Bone marrow (tissue), 2 donors: Measurements from ENCODE around the gene SLC25A51.

Experiments
- DNase-seq, 2 donors: peaks; one replicate each; lab custom pipeline; 2025; lab: John Stamatoyannopoulos, UW

The SLC25A51 gene

DNA sequence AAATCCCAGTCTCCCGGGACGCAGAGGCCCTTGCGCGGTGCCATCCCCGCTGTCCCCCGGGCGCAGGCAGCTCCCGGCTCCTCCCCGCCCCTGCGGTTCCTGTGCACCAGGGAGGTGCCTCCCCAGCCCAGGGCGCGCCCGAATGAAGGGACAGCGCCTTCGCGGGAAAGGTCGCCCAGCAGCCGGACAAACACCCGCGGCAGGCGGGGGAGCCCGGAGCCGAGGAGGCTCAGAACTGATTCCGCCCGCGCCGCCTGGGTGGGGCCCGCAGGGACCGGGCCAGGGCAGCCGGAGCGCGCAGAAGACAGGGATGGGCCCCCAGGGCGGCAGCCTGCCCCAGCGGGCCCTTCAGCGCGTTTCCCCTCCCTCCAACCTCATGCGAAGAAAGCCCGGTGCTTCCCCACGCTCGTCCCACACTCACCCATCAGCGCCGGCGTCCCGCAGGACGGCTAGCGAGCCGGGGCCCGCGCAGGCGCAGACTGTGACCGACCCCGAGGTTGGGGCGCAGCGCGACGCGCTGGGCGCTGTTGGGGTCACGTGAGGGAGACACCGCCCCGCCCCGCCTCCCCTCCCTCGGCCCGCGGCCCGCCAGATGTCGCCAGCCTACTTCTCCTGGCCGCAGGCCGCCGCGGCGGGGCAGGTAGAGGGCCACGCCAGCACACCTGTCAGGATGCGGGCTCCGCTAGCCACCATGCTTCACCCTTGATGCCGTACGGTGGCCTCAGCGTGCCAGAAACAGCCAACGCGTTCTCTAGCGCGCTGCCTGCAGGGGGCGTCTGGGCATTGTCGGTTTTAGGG, at the start of gene SLC25A51:
Gene SLC25A51 (minus strand): TSS at position 481 of the 798 bp plus-strand sequence. CDS start 15,577 bp downstream, outside the sequence.
- DNase-seq = peak; percentile 79 to 97

DNA sequence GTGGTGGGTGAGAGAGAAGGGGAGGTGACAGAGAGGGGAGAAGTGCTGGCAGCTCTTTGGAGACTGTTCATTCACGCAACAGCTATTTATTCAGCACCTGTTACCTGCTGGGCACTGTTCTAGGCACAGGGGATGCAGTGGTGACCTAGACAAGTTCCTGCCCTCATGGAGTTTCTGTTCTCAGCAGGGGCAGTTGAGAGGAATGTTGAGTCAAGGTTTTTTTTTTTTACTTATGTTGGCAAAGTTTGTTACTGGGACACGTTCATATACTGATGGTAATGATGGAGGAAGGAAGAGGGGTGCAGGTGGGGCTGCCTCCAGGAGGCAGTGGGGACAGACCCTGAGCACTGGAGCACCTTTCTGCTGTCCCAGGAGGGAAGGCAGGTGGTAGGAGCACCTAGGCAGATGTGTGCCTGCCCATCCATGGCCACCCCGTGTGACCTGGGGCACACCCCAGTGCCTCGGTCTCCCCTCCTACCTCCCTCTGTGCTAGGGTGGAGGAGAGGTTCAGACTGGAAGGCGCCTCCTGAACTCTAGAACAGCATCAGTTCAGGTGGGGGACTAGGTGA, 49.4 kb upstream of the SLC25A51 start:
- no peak for DNase-seq

DNA sequence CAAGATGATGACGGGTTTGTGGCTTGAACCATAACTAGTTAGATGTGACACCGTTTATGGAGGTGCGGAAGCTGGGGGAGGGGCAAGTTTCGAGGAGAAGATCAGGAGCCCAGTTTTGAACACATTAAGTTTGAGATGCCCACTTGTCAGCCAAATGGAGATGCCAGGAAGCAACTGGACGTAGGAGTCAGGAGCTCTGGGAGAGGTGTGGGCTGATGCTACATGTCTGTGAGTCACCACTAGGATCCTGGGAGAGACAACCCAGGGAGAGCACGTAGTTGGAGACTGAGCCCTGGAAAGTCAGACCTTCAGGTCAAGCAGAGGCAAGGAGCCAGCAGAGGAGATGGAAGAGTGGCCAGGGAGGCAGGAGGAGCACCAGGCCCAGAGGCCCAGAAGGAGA, 48.8 kb upstream of the SLC25A51 start:
- no peak for DNase-seq

GRCh38 chr9:37951671-37952449, 47.9 kb upstream of the SLC25A51 start:
- DNase-seq = no peak

DNA sequence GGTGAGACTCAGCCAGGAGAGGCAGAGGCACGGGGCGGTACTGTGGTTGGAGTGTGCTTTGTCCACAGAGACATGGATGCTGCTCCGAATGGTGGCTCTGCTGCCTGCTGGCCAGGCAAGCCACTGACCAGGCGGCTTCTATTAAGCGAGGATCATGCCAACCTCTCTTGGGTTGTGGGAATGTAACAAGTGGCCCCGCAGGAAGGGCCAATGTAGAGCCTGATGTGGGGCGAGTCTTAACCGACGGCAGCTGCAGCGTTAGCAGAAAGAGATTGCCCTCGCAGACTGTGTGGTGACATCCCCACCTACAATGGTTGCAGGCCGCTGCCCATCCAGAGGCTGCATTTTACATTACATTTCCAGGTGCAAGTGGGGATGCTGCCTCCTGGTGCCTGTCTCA, 46.6 kb upstream of the SLC25A51 start:
- DNase-seq = no peak

DNA sequence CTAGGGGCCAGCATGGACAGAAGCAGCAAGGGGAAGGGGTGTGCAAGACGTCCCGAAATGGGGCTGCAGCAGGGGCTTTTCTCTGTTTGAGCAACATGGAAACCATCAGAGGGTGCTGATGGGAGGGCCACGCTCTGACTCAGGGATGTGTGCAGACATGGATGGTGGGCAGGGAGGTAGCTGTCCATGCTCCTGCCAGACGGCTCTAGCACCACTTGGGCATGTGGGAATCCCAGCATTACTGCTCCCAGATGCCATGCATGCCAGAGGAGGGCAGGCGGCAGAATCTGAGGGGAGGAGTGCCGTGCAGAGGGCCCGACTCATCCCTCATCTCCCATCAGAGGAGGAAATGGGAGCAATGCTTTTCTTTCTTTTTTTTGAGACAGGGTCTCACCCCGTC, 45.6 kb upstream of the SLC25A51 start:
- DNase-seq = no peak

- no peak for DNase-seq
Observed at GRCh38 chr9:37948417-37948980, 44.6 kb upstream of the SLC25A51 start.

DNA sequence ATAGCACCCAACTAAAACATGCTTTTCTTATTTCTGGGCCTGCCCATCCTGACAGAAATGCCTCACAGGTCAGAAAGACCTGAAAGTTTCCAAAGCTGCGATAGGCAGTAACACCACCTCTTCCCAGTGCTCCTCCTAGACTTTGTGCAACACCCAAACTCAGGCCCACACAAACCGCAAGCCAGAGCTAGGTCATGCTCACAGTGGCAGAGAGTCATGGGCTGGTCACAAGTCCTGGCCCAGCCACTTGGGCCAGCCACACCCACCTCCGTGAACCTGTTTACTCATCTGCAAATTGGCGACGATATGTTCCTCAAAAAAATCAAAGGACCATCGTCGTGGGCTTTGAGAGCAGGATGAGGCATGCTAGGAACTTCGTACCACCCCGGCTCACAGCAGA, 44.0 kb upstream of the SLC25A51 start:
- DNase-seq = no peak

- no peak for DNase-seq
Observed at GRCh38 chr9:37947471-37947870, 43.5 kb upstream of the SLC25A51 start.

DNA sequence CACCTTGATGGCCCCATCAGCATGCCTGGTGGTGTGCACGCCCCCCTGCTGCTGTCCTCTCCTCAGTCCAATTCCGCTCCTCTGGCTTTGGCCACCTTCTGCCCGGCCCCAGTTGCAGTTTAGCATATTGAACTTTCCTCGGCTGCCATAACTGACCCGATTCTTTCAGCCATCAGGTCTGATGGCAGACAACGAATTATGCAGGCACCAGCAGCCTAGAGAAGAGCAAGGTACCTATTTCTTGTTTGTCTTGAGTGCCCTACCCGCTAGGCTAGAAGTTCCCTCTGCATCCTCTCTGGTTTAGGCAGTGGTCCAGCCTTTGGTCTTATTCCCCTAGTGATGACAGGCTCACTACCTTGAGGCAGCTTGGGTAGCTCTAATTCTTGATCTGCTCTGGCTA, 43.0 kb upstream of the SLC25A51 start:
- DNase-seq = no peak

DNA sequence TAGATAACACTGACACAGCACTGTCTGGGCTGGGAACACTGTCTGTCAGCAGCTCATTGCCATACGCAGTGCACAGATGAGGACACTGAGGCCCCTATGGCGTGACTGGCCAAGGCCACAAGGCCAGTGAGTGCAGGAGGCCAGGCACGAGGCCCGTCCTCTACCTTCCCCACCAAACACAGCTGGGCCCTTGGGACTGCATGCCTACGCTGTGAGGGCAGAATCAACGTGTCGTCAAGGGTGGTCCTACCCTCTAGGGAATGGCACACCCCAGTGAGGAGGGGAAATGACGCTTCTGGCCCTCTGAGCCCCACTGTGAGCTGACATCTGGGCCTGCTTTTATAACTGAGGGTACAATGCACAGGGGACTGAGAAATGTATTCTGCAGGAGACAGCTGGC, 42.1 kb upstream of the SLC25A51 start:
- DNase-seq = no peak

DNA sequence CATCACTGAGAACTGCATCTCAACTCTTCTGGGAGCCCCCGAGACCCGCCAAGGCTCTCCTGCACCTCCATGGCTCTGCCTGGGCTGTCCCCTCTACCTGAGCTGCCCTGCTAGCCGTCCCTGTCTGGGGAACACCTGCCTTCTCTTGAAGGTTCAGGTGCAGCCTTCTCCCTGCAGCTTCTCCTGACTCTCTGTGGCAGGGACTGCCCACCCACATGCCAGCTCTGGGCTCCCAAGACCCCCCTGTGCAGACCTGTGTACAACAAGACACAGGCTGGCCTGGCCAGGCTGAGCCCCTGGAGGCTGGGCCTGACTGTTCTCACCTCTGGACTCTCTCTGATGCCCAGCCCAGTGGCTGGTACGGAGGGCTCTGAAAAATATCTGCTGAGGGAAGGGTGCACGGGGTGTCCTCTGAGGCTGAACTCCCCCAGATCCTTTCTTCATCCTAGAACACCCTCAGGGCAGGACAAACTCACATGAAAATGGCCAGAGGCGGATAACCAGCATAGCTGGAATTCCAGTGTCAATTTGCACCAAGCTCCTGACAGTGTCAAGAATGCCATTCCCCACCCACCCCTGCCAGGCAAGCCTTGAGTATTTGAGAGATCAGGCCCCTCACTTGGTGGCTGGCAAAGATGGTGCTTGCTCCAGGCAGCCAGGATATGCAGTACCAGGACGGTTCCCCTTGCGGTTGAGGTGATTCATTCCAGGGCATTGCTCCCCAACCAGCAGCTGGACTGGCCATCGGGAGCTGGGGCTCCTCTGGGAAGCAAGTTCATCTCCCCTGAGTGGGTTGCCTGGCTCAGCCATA, 40.9 kb upstream of the SLC25A51 start:
- DNase-seq = no peak

DNA sequence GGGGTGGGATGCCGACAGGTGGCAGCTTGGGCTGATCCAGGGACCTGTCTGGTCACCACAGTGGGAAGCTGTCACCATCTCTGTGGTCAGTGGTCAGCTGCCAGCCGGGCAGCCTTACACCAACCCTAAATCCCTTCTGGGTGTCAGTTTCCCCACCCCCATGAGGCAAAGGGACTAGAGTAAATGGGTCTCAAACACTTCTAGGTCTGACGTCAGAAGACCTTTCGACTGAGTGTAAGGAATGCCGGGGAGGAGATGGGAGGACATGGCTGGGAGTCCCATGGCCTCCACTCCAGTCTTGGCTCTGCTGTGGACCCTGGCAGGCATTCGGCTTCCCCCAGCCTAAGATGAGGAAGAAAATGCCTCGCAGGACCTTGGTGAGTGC, 40.3 kb upstream of the SLC25A51 start:
- no peak for DNase-seq

- no peak for DNase-seq
Observed at GRCh38 chr9:37943345-37944265, 39.7 kb upstream of the SLC25A51 start.

DNA sequence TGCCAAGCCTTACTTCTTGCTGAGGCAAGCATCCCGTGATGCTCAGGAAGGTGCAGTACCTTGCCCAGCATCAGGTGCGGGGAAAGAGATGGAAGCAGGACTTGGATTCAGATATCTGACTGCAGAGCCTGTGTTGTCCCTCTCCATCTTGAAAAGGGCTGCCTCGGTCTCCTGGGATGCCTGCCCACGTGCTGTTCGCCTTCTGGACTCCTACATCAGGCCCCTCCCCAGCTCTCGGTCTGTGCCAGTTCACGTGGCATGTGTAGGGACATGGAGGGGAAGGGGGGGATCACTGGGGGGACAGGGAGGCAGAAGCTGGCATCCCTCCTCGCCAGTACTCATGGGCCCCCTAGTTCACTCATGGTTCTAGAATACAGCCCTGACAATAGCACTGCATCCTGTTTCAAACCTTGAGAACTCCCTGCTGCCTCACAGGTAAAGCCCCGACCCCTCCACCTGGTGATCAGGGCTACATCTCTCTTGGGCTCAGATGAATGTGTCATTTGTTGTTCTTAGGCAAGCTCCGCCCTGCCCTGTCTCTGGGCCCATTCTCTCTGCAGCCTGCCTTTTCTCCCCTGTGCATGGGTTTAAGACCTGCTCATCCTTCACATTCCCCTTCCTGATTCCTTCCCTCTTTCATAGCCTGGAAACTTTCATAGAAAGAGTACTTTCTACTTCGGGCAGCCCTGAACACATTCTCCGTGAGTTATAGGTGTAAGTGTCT, 38.9 kb upstream of the SLC25A51 start:
- no peak for DNase-seq

DNA sequence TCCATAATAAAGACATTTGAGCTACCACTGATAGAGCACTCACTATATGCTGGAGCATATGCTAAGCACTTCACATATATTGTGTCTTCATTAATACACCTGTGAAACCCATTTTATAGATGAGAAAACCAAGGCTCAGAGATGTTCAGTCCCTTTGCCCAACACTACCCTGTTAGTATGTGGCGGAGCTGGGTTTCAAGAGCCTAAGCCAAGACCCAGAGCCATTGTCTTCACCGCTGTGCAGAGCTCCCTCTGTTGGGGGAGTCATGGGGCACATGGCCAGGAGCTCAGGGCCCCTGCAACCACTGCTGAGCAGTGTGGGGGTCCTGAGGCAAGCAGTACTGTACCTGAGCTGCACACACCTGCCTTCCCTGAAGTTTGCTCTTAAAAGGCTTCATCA, 37.3 kb upstream of the SLC25A51 start:
- no peak for DNase-seq

- DNase-seq = no peak
Observed at GRCh38 chr9:37939575-37940095, 35.7 kb upstream of the SLC25A51 start.

DNA sequence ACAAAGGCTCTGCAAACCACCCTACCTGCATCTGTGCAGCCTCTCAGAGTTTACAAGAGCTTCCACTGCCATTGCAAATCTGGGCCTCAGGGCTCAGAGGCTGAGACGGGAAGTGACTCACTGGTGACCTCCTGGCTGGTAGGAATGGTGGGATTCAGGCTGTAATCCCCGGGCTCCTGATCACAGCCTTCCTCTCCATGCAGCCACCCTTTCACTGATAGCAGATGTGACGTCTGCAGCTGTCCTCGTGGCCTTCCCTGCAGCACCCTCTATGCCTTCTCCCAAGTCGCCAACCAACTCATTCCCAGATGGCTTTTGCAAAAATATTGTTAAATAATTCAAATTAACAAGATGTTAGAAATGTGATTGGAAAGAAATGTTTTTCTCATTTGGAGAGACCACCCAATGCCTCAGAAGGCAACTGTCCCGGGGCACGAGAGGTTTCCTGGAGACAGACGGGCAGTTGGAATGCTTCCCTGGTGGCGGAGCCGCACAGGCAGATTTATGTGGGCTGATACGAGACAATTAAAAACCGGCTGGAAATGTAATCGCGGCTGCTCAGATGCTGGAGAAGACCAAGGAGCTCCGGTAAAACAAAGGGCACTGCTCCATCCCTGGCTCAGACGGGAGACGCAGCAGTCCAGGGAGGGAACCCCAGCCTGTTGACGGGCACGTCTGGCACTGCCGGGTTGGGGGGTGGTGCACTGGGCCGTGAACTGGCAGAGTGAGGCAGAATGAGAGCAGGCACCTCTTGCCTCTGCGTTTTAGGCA, 34.4 kb upstream of the SLC25A51 start:
- DNase-seq = no peak

GRCh38 chr9:37937366-37937765, 33.4 kb upstream of the SLC25A51 start:
- DNase-seq = no peak
